Measurements from ENCODE around the gene FAM120B.

FAM120B gene

GRCh38 chr6:170435766-170436165 lies 129.2 kb downstream of the FAM120B start:
- no peak for TF ChIP-seq CTCF (IDR thresholded peaks at IDR 0.05)
- Histone ChIP-seq H3K4me3 (ENCODE audit: low read depth in 1 of 2, low read length in 1 of 2) (no peak overlapping the region), H3K4me1 (ENCODE audit: control insufficient read depth in 1 of 2, insufficient read depth in 1 of 2, low read depth in 1 of 2, low read length in 1 of 2) (no peaks in the 10 kb centered on the region), H3K36me3 (no peaks in the 10 kb centered on the region), H3K9me3 (no peaks in the 10 kb centered on the region), H3K27me3 (peaks cover 45% of the 10 kb centered on the region), H3K27ac (no peak overlapping the region)

GRCh38 chr6:170436209-170436809 lies 129.8 kb downstream of the FAM120B start:
- Histone ChIP-seq H3K4me1 (ENCODE audit: control insufficient read depth in 1 of 2, insufficient read depth in 1 of 2, low read depth in 1 of 2, low read length in 1 of 2) (no peaks in the 10 kb centered on the region), H3K9me3 (no peaks in the 10 kb centered on the region), H3K4me3 (ENCODE audit: low read depth in 1 of 2, low read length in 1 of 2) (no peak overlapping the region), H3K27ac (no peak overlapping the region), H3K27me3 (peaks cover 40% of the 10 kb centered on the region), H3K36me3 (no peaks in the 10 kb centered on the region)
- no peak for TF ChIP-seq CTCF (IDR thresholded peaks at IDR 0.05)

- no peak overlapping the region for H3K4me3 ChIP-seq (ENCODE audit: low read depth in 1 of 2, low read length in 1 of 2)
- no peaks in the 10 kb centered on the region for H3K36me3 ChIP-seq
- H3K27ac ChIP-seq = no peak overlapping the region
These were observed 131.3 kb downstream of the FAM120B start for GRCh38 chr6:170437719-170438401.

GRCh38 chr6:170438402-170438753 lies 131.8 kb downstream of the FAM120B start:
- H3K27ac ChIP-seq = no peak overlapping the region

More at GRCh38 chr6:170437719-170438401, 131.3 kb downstream of the FAM120B start:
- no peak for TF ChIP-seq CTCF (IDR thresholded peaks at IDR 0.05)
- H3K9me3 ChIP-seq = no peaks in the 10 kb centered on the region
- H3K27me3 ChIP-seq = peaks cover 29% of the 10 kb centered on the region
- no peaks in the 10 kb centered on the region for H3K4me1 ChIP-seq (ENCODE audit: control insufficient read depth in 1 of 2, insufficient read depth in 1 of 2, low read depth in 1 of 2, low read length in 1 of 2)

GRCh38 chr6:170438861-170439260 lies 132.3 kb downstream of the FAM120B start:
- TF ChIP-seq CTCF (IDR thresholded peaks at IDR 0.05) = no peak
- no peaks in the 10 kb centered on the region for H3K9me3 ChIP-seq
- no peak overlapping the region for H3K4me3 ChIP-seq (ENCODE audit: low read depth in 1 of 2, low read length in 1 of 2)
- H3K4me1 ChIP-seq (ENCODE audit: control insufficient read depth in 1 of 2, insufficient read depth in 1 of 2, low read depth in 1 of 2, low read length in 1 of 2) = no peaks in the 10 kb centered on the region
- H3K27ac ChIP-seq = no peak overlapping the region
- H3K36me3 ChIP-seq = no peaks in the 10 kb centered on the region
- H3K27me3 ChIP-seq = peaks cover 29% of the 10 kb centered on the region

More at GRCh38 chr6:170438402-170438753, 131.8 kb downstream of the FAM120B start:
- no peak overlapping the region for H3K4me3 ChIP-seq (ENCODE audit: low read depth in 1 of 2, low read length in 1 of 2)
- no peak for TF ChIP-seq CTCF (IDR thresholded peaks at IDR 0.05)
- no peaks in the 10 kb centered on the region for H3K9me3 ChIP-seq
- H3K27me3 ChIP-seq = peaks cover 29% of the 10 kb centered on the region
- H3K4me1 ChIP-seq (ENCODE audit: control insufficient read depth in 1 of 2, insufficient read depth in 1 of 2, low read depth in 1 of 2, low read length in 1 of 2) = no peaks in the 10 kb centered on the region
- H3K36me3 ChIP-seq = no peaks in the 10 kb centered on the region

Data from neutrophil (primary cell).